B cell (primary cell): Measurements from ENCODE around the gene DCPS. TPM values are rescaled to one million over a fixed set of nuclear protein-coding genes. Genes with fewer than 3 reads are reported as not detected.

Experiments used
- ATAC-seq: fragments of 200-7000 bp; cut with Tn5 transposase; one replicate; pipeline ENCODE4 v1.10.0; 2021; ENCODE audit warnings: low read depth, mild to moderate bottlenecking, moderate number of reproducible peaks, moderate library complexity
- CTCF ChIA-PET: fragments of 350-600 bp; sonication (Branson Sonifier 250); formaldehyde crosslinking; loops from one replicate; lab custom pipeline; 2021; ENCODE audit warnings: antibody characterized with exemption, inconsistent platforms; lab: Charles Lee
- POLR2A ChIA-PET: fragments of 350-600 bp; sonication (Branson Sonifier 250); formaldehyde crosslinking; loops from one replicate; lab custom pipeline; 2021; ENCODE audit warnings: antibody characterized with exemption; lab: Charles Lee
- DNase-seq: peaks from one replicate; pipeline ENCODE4 v3.0.0; 2013
- H2AFZ ChIP-seq: 2 replicates; pipeline ENCODE4 v1.6.1; 2012; ENCODE audit warnings: mild to moderate bottlenecking, low read depth, low read length; ENCODE audit not compliant: insufficient read depth, poor library complexity, severe bottlenecking
- H3K27ac ChIP-seq, 2 donors: 1 replicate in 1 of 2; 2 replicates in 1 of 2; pipeline ENCODE4 v1.5.1; 2012 to 2013; ENCODE audit warnings: low read length in 2 of 2, mild to moderate bottlenecking in 2 of 2, moderate library complexity in 1 of 2
- H3K27me3 ChIP-seq, 4 experiments: fragments of 200-600 bp in 1 of 4; sonication (generic) in 1 of 4; replicated peaks in 1 of 4; 1 replicate in 2 of 4; 2 replicates in 2 of 4; pipeline versions ENCODE4 v1.6.1 to v1.7.0; 2013 to 2016; ENCODE audit warnings: low read length in 3 of 4, mild to moderate bottlenecking in 2 of 4, mixed read lengths in 1 of 4, moderate library complexity in 1 of 4; ENCODE audit not compliant: insufficient read depth in 4 of 4, control insufficient read depth in 3 of 4; ENCODE audit errors: control extremely low read depth in 1 of 4
- H3K36me3 ChIP-seq, 2 experiments: replicated peaks in 1 of 2; 1 replicate in 1 of 2; 2 replicates in 1 of 2; pipeline versions ENCODE4 v1.6.1 to v1.7.1; 2013; ENCODE audit warnings: low read length in 1 of 2; ENCODE audit not compliant: insufficient read depth in 2 of 2, control insufficient read depth in 1 of 2; ENCODE audit errors: control extremely low read depth in 1 of 2, extremely low read depth in 1 of 2
- H3K4me1 ChIP-seq, 2 donors: fragments of 200-600 bp in 1 of 2; sonication (generic) in 1 of 2; 1 replicate in 1 of 2; 2 replicates in 1 of 2; pipeline versions ENCODE4 v1.5.1 to v1.6.1; 2013 to 2017; ENCODE audit warnings: low read length in 2 of 2; ENCODE audit not compliant: control insufficient read depth in 2 of 2, insufficient read depth in 2 of 2
- H3K4me2 ChIP-seq: replicated peaks from 2 replicates; pipeline ENCODE3; 2012; ENCODE audit warnings: mild to moderate bottlenecking, low read depth, low read length; ENCODE audit not compliant: poor library complexity, severe bottlenecking
- H3K4me3 ChIP-seq, 5 experiments: fragments of 200-600 bp in 1 of 5; sonication (generic) in 1 of 5; 1 replicate in 3 of 5; 2 replicates in 2 of 5; pipeline versions ENCODE4 v1.5.1 to v1.7.0; 2011 to 2016; ENCODE audit warnings: low read length in 4 of 5, mild to moderate bottlenecking in 4 of 5, low read depth in 2 of 5, control low read depth in 1 of 5, moderate library complexity in 1 of 5; ENCODE audit not compliant: insufficient read depth in 1 of 5; ENCODE audit errors: control extremely low read depth in 1 of 5, extremely low read depth in 1 of 5
- H3K79me2 ChIP-seq: fragments of 200-600 bp; sonication (generic); one replicate; pipeline ENCODE4 v1.6.0; 2016; ENCODE audit warnings: low read length; ENCODE audit not compliant: control insufficient read depth, insufficient read depth
- H3K9ac ChIP-seq: fragments of 200-600 bp; sonication (generic); 2 replicates; pipeline ENCODE4 v1.6.1; 2017; ENCODE audit warnings: mild to moderate bottlenecking, low read length, moderate library complexity
- H3K9me3 ChIP-seq, 3 donors: one replicate each; pipeline versions ENCODE4 v1.6.1 to v1.7.1; 2013; ENCODE audit warnings: low read length in 2 of 3; ENCODE audit not compliant: control insufficient read depth in 2 of 3, insufficient read depth in 1 of 3; ENCODE audit errors: control extremely low read depth in 1 of 3
- H4K20me1 ChIP-seq: 2 replicates; pipeline ENCODE4 v1.6.0; 2012; ENCODE audit warnings: mild to moderate bottlenecking, low read length; ENCODE audit not compliant: insufficient read depth, control insufficient read depth, poor library complexity, severe bottlenecking
- H3K27ac Mint-ChIP-seq: one replicate; pipeline ENCODE4 v1.8.0; 2021; ENCODE audit warnings: mixed read lengths
- H3K27me3 Mint-ChIP-seq: one replicate; pipeline ENCODE4 v1.8.0; 2021; ENCODE audit warnings: mixed read lengths
- H3K4me1 Mint-ChIP-seq: one replicate; pipeline ENCODE4 v1.8.0; 2021; ENCODE audit warnings: mixed read lengths
- H3K4me3 Mint-ChIP-seq: one replicate; pipeline ENCODE4 v1.8.0; 2021; ENCODE audit warnings: mixed read lengths
- H3K9me3 Mint-ChIP-seq: one replicate; pipeline ENCODE4 v1.8.0; 2022; ENCODE audit warnings: mixed read lengths; ENCODE audit not compliant: insufficient read depth
- EZH2 ChIP-seq: IDR thresholded peaks from 2 replicates; pipeline ENCODE4 v1.6.1; 2012; ENCODE audit warnings: borderline replicate concordance, low read depth, mild to moderate bottlenecking, moderate library complexity, low read length; ENCODE audit not compliant: insufficient read depth, poor library complexity, severe bottlenecking
- WGBS: methylation state at CpG from one replicate; pipeline ENCODE4 v1.1.5; 2013; ENCODE audit warnings: missing lambda C conversion rate; ENCODE audit not compliant: insufficient coverage; 5-methylcytosine and 5-hydroxymethylcytosine counted together
- intact Hi-C: fragments of 100-400 bp; cut with micrococcal nuclease; formaldehyde crosslinking; loops from one replicate; pipeline ENCODE4 v1.10.0; 2022
- polyA plus RNA-seq: library from polyadenylated mRNA; depleted of rRNA; stranded (reverse); fragments of >200 nt; gene quantifications from 2 replicates; pipeline ENCODE4 v1.2.3, GENCODE V29; 2012
- total RNA-seq, 2 donors: library from RNA; stranded (reverse); fragments of 120-200 nt in 1 of 2; gene quantifications; 1 replicate in 1 of 2; 2 replicates in 1 of 2; pipeline versions ENCODE4 v1.2.3 to v1.2.4, GENCODE V29; 2013 to 2022
- TF ChIP-seq, protein P1 (sequence below): fragments of 200-600 bp; IDR thresholded peaks from one replicate; pipeline ENCODE4 v1.8.0; 2022; ENCODE audit warnings: antibody characterized with exemption, mild to moderate bottlenecking

The DCPS gene
- total and polyA plus RNA-seq, 2 donors (not counting 1 experiment from before 2014, with no cell fraction given): 21.7 to 37.1 TPM

DNA sequence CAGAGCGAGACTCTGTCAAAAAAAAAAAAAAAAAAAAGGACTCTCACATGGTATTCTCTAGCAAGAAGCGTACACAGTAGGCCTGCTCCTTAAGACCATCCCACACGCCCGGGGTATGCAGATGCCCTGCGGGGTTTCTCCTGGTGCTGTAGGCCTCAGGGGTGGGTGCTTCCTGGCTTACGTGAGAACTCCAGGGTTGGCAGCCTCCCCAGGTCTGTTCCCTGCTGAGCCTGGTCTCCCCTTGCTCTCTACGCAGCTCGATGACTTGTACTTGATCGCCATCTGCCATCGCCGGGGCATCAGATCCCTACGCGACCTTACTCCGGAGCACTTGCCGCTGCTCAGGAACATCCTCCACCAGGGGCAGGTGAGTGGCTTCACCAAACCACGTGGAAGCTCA is 39.2 kb downstream of the DCPS start:
- no peaks in the 10 kb centered on the region for H3K9me3 Mint-ChIP-seq
- H3K27ac ChIP-seq: no peak overlapping the region

More for the DNA sequence above, 39.2 kb downstream of the DCPS start:
- Histone ChIP-seq H3K9ac (no peak overlapping the region), H3K27me3 (no peaks in the 10 kb centered on the region), H3K9me3 (no peaks in the 10 kb centered on the region), H2AFZ (no peak overlapping the region), H3K4me3 (no peak overlapping the region), H3K4me2 (no peak overlapping the region), H4K20me1 (no peaks in the 10 kb centered on the region), H3K4me1 (no peaks in the 10 kb centered on the region), H3K36me3 (peaks cover 0 to 65% of the 10 kb centered on the region in 2 experiments), H3K79me2 (no peaks in the 10 kb centered on the region)
- DNase-seq (no peak), ATAC-seq (no peak)
- H3K27ac Mint-ChIP-seq: no peak overlapping the region
- WGBS: 96% methylated on average over 15 of the region's 16 CpGs
- intact Hi-C loops: no loop called here
- CTCF ChIA-PET: interaction anchor here (1.3 kb wide), 1 partner anchor 137 kb away, joined by 3 read pairs; no protein-coding TSS in a partner anchor
- no peaks in the 10 kb centered on the region for H3K27me3 Mint-ChIP-seq
- no peak overlapping the region for H3K4me3 Mint-ChIP-seq
- no peak for TF ChIP-seq EZH2
- TF ChIP-seq, protein P1, sequence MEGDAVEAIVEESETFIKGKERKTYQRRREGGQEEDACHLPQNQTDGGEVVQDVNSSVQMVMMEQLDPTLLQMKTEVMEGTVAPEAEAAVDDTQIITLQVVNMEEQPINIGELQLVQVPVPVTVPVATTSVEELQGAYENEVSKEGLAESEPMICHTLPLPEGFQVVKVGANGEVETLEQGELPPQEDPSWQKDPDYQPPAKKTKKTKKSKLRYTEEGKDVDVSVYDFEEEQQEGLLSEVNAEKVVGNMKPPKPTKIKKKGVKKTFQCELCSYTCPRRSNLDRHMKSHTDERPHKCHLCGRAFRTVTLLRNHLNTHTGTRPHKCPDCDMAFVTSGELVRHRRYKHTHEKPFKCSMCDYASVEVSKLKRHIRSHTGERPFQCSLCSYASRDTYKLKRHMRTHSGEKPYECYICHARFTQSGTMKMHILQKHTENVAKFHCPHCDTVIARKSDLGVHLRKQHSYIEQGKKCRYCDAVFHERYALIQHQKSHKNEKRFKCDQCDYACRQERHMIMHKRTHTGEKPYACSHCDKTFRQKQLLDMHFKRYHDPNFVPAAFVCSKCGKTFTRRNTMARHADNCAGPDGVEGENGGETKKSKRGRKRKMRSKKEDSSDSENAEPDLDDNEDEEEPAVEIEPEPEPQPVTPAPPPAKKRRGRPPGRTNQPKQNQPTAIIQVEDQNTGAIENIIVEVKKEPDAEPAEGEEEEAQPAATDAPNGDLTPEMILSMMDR: no peak
- POLR2A ChIA-PET: no interaction called here
- H3K4me1 Mint-ChIP-seq: no peaks in the 10 kb centered on the region
